GM23338 (cell line): ENCODE results near the gene MCC. TPM values are rescaled to one million over a fixed set of nuclear protein-coding genes. Genes with fewer than 3 reads are reported as not detected.

ENCODE experiments used
- ATAC-seq: fragments of 200-7000 bp; cut with Tn5 transposase; 3 replicates; pipeline ENCODE4 v1.9.1; 2020
- DNase-seq: peaks from one replicate; pipeline ENCODE4 v3.0.0-alpha.2; 2015; ENCODE audit warnings: low spot score
- H2AFZ ChIP-seq: fragments of 200-600 bp; sonication (generic); 2 replicates; pipeline ENCODE4 v1.8.0; 2016; ENCODE audit warnings: antibody characterized with exemption, mild to moderate bottlenecking, moderate library complexity
- H3F3A ChIP-seq: fragments of 200-600 bp; sonication (generic); replicated peaks from 2 replicates; pipeline ENCODE4 v1.8.0; 2017; ENCODE audit warnings: antibody characterized with exemption, mixed run types, low read depth
- H3K27ac ChIP-seq: fragments of 200-600 bp; sonication (generic); 2 replicates; pipeline ENCODE4 v1.6.1; 2016; ENCODE audit warnings: low read depth
- H3K27me3 ChIP-seq: fragments of 200-600 bp; sonication (generic); 2 replicates; pipeline ENCODE4 v1.8.0; 2016; ENCODE audit warnings: mild to moderate bottlenecking, mixed run types, moderate library complexity; ENCODE audit not compliant: insufficient read depth
- H3K36me3 ChIP-seq: fragments of 200-600 bp; sonication (generic); 2 replicates; pipeline ENCODE4 v1.8.0; 2016; ENCODE audit warnings: mild to moderate bottlenecking; ENCODE audit not compliant: insufficient read depth
- H3K4me1 ChIP-seq: fragments of 200-600 bp; sonication (generic); 2 replicates; pipeline ENCODE4 v1.8.0; 2016; ENCODE audit warnings: mild to moderate bottlenecking, moderate library complexity; ENCODE audit not compliant: insufficient read depth
- H3K4me2 ChIP-seq: fragments of 200-600 bp; sonication (generic); 2 replicates; pipeline ENCODE4 v1.7.1; 2017; ENCODE audit warnings: mixed run types
- H3K4me3 ChIP-seq: fragments of 200-600 bp; sonication (generic); 2 replicates; pipeline ENCODE4 v1.6.1; 2016; ENCODE audit warnings: mixed run types
- H3K79me2 ChIP-seq: fragments of 200-600 bp; sonication (generic); replicated peaks from 2 replicates; pipeline ENCODE4 v1.8.0; 2017; ENCODE audit warnings: mild to moderate bottlenecking; ENCODE audit not compliant: insufficient read depth
- H3K9me2 ChIP-seq: fragments of 200-600 bp; sonication (generic); 2 replicates; pipeline ENCODE4 v1.8.0; 2017; ENCODE audit not compliant: insufficient read depth
- H4K20me1 ChIP-seq: fragments of 200-600 bp; sonication (generic); replicated peaks from 2 replicates; pipeline ENCODE4 v1.8.0; 2017; ENCODE audit warnings: mild to moderate bottlenecking; ENCODE audit not compliant: insufficient read depth
- H3K27ac Mint-ChIP-seq: 2 replicates; pipeline ENCODE4 v1.8.0; 2020; ENCODE audit warnings: inconsistent platforms, mild to moderate bottlenecking, moderate library complexity, mixed read lengths
- H3K27me3 Mint-ChIP-seq: 3 replicates; pipeline ENCODE4 v1.8.0; 2022; ENCODE audit warnings: low read depth, mild to moderate bottlenecking, moderate library complexity, mixed read lengths, inconsistent platforms; ENCODE audit not compliant: insufficient read depth, poor library complexity
- H3K36me3 Mint-ChIP-seq: 3 replicates; pipeline ENCODE4 v1.8.0; 2021; ENCODE audit warnings: low read depth, mild to moderate bottlenecking, inconsistent platforms, moderate library complexity, mixed read lengths
- H3K4me1 Mint-ChIP-seq: 3 replicates; pipeline ENCODE4 v1.8.0; 2020; ENCODE audit warnings: mild to moderate bottlenecking, inconsistent platforms, mixed read lengths
- H3K4me3 Mint-ChIP-seq: 3 replicates; pipeline ENCODE4 v1.8.0; 2021; ENCODE audit warnings: moderate library complexity, mild to moderate bottlenecking, inconsistent platforms, mixed read lengths
- H3K9me3 Mint-ChIP-seq: 3 replicates; pipeline ENCODE4 v1.8.0; 2020; ENCODE audit warnings: moderate library complexity, mild to moderate bottlenecking, inconsistent platforms, mixed read lengths
- CREB1 ChIP-seq: fragments of 250-450 bp; sonication (Bioruptor Pico); IDR thresholded peaks from 2 replicates; pipeline ENCODE4 v1.5.0; 2020; ENCODE audit warnings: low read depth, mild to moderate bottlenecking, moderate library complexity
- EZH2 ChIP-seq: fragments of 200-600 bp; sonication (generic); IDR thresholded peaks from one replicate; pipeline ENCODE4 v1.8.0; 2017; ENCODE audit warnings: antibody characterized with exemption, mild to moderate bottlenecking, low read depth; ENCODE audit not compliant: unreplicated experiment
- EZH2phosphoT487 ChIP-seq: fragments of 200-600 bp; sonication (generic); IDR thresholded peaks from one replicate; pipeline ENCODE4 v1.8.1; 2018; ENCODE audit warnings: antibody characterized with exemption; ENCODE audit not compliant: unreplicated experiment
- NANOG ChIP-seq: IDR thresholded peaks from 2 replicates; pipeline ENCODE4 v1.6.1; 2016; ENCODE audit warnings: antibody characterized with exemption, borderline replicate concordance
- POLR2AphosphoS5 ChIP-seq: IDR thresholded peaks from 2 replicates; pipeline ENCODE4 v1.6.1; 2016; ENCODE audit warnings: antibody characterized with exemption, low read depth
- STAT1 ChIP-seq: IDR thresholded peaks from one replicate; pipeline ENCODE4 v1.6.1; 2016; ENCODE audit warnings: antibody characterized with exemption; ENCODE audit not compliant: unreplicated experiment
- ZNF114 ChIP-seq: fragments of 250-450 bp; sonication (Bioruptor Pico); IDR thresholded peaks from 2 replicates; pipeline ENCODE4 v1.5.0; 2020; ENCODE audit warnings: mild to moderate bottlenecking, moderate library complexity
- ZNF331 ChIP-seq: fragments of 250-450 bp; sonication (Bioruptor Pico); IDR thresholded peaks from 2 replicates; pipeline ENCODE4 v1.5.0; 2020; ENCODE audit warnings: low read depth, mild to moderate bottlenecking, moderate library complexity
- polyA plus RNA-seq: library from polyadenylated mRNA; unstranded; fragments of >200 nt; fragmentation: Nextera tagmentation; extraction: Ambion mirVana; gene quantifications from 2 replicates; pipeline ENCODE4 v1.2.1, GENCODE V29; 2016
- total RNA-seq: library from RNA; depleted of rRNA; stranded (reverse); fragments of >200 nt; shearing (Covaris generic); gene quantifications from 2 replicates; pipeline ENCODE4 v1.2.3, GENCODE V29; 2014
- TF ChIP-seq, protein P1 (sequence below): IDR thresholded peaks from 2 replicates; pipeline ENCODE4 v1.6.1; 2016; ENCODE audit warnings: antibody characterized with exemption
- TF ChIP-seq, protein P2 (sequence below), 2 experiments: fragments of 200-600 bp in 1 of 2; sonication (generic) in 1 of 2; conservative IDR thresholded peaks; 2 replicates each; pipeline versions ENCODE4 v1.5.1 to v1.6.1; 2016 to 2017; ENCODE audit warnings: antibody characterized with exemption in 2 of 2, low read depth in 2 of 2, mild to moderate bottlenecking in 2 of 2, moderate library complexity in 1 of 2
- TF ChIP-seq, protein P3 (sequence below): IDR thresholded peaks from one replicate; pipeline ENCODE4 v1.6.1; 2018; ENCODE audit warnings: antibody characterized with exemption; ENCODE audit not compliant: unreplicated experiment
- TF ChIP-seq, protein P4 (sequence below): fragments of 250-450 bp; sonication (Bioruptor Pico); IDR thresholded peaks from 2 replicates; pipeline ENCODE4 v1.5.0; 2020; ENCODE audit warnings: mild to moderate bottlenecking, moderate library complexity

The MCC gene
- total and polyA plus RNA-seq, 2 experiments from 2014 or later = 3.8 to 10.1 TPM

DNA sequence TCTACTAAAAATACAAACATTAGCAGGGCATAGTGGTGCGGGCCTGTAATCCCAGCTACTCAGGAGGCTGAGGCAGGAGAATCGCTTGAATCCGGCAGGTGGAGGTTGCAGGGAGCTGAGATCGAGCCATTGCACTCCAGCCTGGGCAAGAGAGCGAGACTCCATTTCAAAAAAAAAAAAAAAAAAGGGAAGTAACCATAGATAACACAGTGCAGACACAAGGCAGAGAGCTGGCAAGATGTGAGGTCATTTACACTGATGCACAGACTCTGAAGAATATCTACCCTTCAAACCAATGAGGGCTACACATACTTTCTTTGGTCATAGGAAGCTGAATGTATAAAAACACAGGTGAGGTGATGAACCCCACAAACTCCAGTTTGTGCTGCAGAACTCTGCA lies 379.8 kb downstream of the MCC start:
- TF ChIP-seq NANOG = no peak
- no peak for TF ChIP-seq CREB1 (CRISPR knock-in tag)
- TF ChIP-seq, protein P1, sequence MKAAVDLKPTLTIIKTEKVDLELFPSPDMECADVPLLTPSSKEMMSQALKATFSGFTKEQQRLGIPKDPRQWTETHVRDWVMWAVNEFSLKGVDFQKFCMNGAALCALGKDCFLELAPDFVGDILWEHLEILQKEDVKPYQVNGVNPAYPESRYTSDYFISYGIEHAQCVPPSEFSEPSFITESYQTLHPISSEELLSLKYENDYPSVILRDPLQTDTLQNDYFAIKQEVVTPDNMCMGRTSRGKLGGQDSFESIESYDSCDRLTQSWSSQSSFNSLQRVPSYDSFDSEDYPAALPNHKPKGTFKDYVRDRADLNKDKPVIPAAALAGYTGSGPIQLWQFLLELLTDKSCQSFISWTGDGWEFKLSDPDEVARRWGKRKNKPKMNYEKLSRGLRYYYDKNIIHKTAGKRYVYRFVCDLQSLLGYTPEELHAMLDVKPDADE = no peak
- no peak for TF ChIP-seq STAT1
- TF ChIP-seq, protein P2, sequence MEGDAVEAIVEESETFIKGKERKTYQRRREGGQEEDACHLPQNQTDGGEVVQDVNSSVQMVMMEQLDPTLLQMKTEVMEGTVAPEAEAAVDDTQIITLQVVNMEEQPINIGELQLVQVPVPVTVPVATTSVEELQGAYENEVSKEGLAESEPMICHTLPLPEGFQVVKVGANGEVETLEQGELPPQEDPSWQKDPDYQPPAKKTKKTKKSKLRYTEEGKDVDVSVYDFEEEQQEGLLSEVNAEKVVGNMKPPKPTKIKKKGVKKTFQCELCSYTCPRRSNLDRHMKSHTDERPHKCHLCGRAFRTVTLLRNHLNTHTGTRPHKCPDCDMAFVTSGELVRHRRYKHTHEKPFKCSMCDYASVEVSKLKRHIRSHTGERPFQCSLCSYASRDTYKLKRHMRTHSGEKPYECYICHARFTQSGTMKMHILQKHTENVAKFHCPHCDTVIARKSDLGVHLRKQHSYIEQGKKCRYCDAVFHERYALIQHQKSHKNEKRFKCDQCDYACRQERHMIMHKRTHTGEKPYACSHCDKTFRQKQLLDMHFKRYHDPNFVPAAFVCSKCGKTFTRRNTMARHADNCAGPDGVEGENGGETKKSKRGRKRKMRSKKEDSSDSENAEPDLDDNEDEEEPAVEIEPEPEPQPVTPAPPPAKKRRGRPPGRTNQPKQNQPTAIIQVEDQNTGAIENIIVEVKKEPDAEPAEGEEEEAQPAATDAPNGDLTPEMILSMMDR (conservative IDR thresholded peaks at IDR 0.05; ENCODE audit: low read depth in 2 of 2) = no peak
- TF ChIP-seq ZNF331 (CRISPR knock-in tag) = no peak
- no peak for TF ChIP-seq POLR2AphosphoS5
- TF ChIP-seq, protein P3, sequence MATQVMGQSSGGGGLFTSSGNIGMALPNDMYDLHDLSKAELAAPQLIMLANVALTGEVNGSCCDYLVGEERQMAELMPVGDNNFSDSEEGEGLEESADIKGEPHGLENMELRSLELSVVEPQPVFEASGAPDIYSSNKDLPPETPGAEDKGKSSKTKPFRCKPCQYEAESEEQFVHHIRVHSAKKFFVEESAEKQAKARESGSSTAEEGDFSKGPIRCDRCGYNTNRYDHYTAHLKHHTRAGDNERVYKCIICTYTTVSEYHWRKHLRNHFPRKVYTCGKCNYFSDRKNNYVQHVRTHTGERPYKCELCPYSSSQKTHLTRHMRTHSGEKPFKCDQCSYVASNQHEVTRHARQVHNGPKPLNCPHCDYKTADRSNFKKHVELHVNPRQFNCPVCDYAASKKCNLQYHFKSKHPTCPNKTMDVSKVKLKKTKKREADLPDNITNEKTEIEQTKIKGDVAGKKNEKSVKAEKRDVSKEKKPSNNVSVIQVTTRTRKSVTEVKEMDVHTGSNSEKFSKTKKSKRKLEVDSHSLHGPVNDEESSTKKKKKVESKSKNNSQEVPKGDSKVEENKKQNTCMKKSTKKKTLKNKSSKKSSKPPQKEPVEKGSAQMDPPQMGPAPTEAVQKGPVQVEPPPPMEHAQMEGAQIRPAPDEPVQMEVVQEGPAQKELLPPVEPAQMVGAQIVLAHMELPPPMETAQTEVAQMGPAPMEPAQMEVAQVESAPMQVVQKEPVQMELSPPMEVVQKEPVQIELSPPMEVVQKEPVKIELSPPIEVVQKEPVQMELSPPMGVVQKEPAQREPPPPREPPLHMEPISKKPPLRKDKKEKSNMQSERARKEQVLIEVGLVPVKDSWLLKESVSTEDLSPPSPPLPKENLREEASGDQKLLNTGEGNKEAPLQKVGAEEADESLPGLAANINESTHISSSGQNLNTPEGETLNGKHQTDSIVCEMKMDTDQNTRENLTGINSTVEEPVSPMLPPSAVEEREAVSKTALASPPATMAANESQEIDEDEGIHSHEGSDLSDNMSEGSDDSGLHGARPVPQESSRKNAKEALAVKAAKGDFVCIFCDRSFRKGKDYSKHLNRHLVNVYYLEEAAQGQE = no peak
- no peak for TF ChIP-seq EZH2
- TF ChIP-seq EZH2phosphoT487 = no peak
- no peak for TF ChIP-seq ZNF114
- TF ChIP-seq, protein P4, sequence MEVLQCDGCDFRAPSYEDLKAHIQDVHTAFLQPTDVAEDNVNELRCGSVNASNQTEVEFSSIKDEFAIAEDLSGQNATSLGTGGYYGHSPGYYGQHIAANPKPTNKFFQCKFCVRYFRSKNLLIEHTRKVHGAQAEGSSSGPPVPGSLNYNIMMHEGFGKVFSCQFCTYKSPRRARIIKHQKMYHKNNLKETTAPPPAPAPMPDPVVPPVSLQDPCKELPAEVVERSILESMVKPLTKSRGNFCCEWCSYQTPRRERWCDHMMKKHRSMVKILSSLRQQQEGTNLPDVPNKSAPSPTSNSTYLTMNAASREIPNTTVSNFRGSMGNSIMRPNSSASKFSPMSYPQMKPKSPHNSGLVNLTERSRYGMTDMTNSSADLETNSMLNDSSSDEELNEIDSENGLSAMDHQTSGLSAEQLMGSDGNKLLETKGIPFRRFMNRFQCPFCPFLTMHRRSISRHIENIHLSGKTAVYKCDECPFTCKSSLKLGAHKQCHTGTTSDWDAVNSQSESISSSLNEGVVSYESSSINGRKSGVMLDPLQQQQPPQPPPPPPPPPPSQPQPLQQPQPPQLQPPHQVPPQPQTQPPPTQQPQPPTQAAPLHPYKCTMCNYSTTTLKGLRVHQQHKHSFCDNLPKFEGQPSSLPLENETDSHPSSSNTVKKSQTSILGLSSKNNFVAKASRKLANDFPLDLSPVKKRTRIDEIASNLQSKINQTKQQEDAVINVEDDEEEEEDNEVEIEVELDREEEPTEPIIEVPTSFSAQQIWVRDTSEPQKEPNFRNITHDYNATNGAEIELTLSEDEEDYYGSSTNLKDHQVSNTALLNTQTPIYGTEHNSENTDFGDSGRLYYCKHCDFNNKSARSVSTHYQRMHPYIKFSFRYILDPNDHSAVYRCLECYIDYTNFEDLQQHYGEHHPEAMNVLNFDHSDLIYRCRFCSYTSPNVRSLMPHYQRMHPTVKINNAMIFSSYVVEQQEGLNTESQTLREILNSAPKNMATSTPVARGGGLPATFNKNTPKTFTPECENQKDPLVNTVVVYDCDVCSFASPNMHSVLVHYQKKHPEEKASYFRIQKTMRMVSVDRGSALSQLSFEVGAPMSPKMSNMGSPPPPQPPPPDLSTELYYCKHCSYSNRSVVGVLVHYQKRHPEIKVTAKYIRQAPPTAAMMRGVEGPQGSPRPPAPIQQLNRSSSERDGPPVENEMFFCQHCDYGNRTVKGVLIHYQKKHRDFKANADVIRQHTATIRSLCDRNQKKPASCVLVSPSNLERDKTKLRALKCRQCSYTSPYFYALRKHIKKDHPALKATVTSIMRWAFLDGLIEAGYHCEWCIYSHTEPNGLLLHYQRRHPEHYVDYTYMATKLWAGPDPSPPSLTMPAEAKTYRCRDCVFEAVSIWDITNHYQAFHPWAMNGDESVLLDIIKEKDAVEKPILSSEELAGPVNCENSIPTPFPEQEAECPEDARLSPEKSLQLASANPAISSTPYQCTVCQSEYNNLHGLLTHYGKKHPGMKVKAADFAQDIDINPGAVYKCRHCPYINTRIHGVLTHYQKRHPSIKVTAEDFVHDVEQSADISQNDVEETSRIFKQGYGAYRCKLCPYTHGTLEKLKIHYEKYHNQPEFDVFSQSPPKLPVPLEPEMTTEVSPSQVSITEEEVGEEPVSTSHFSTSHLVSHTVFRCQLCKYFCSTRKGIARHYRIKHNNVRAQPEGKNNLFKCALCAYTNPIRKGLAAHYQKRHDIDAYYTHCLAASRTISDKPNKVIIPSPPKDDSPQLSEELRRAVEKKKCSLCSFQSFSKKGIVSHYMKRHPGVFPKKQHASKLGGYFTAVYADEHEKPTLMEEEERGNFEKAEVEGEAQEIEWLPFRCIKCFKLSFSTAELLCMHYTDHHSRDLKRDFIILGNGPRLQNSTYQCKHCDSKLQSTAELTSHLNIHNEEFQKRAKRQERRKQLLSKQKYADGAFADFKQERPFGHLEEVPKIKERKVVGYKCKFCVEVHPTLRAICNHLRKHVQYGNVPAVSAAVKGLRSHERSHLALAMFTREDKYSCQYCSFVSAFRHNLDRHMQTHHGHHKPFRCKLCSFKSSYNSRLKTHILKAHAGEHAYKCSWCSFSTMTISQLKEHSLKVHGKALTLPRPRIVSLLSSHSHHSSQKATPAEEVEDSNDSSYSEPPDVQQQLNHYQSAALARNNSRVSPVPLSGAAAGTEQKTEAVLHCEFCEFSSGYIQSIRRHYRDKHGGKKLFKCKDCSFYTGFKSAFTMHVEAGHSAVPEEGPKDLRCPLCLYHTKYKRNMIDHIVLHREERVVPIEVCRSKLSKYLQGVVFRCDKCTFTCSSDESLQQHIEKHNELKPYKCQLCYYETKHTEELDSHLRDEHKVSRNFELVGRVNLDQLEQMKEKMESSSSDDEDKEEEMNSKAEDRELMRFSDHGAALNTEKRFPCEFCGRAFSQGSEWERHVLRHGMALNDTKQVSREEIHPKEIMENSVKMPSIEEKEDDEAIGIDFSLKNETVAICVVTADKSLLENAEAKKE (CRISPR knock-in tag) = no peak
- Histone ChIP-seq H3K27me3 (no peaks in the 10 kb centered on the region), H2AFZ (no peak overlapping the region), H3K36me3 (no peaks in the 10 kb centered on the region), H3K27ac (no peak overlapping the region), H3F3A (no peaks in the 10 kb centered on the region), H3K9me2 (peaks cover 4% of the 10 kb centered on the region; the same call in 1 of the 2 replicates), H4K20me1 (no peaks in the 10 kb centered on the region), H3K4me2 (no peak overlapping the region), H3K4me1 (no peaks in the 10 kb centered on the region), H3K79me2 (no peaks in the 10 kb centered on the region), H3K4me3 (no peak overlapping the region)
- Mint-ChIP-seq H3K27me3 (peaks cover 1% of the 10 kb centered on the region), H3K4me1 (no peaks in the 10 kb centered on the region; the same call in 2 of the 3 replicates), H3K4me3 (no peak overlapping the region), H3K9me3 (no peaks in the 10 kb centered on the region; the same call in 2 of the 3 replicates), H3K27ac (no peak overlapping the region), H3K36me3 (peaks cover under 1% of the 10 kb centered on the region; the same call in 2 of the 3 replicates)
- DNase-seq (no peak), ATAC-seq (no peak)
